NCI-H446 (cell line): ENCODE results near the gene BANP.
"Not testable (repeated sequence)": the region's sequence is repeated elsewhere in the genome, so short reads cannot be mapped to it uniquely, and the experiment has no call there.

Source experiments
- DNase-seq, 2 experiments: peaks; one replicate each; lab custom pipeline; 2025; lab: John Stamatoyannopoulos, UW

BANP gene

GRCh38 chr16:88047462-88047861 lies 96.2 kb downstream of the BANP start:
- no peak for DNase-seq

- DNase-seq: no peak
Measured at GRCh38 chr16:88048985-88049384, 97.8 kb downstream of the BANP start.

- DNase-seq: no peak
Measured at GRCh38 chr16:88049561-88050545, 98.6 kb downstream of the BANP start.

GRCh38 chr16:88050952-88051660 lies 99.9 kb downstream of the BANP start:
- no peak for DNase-seq

- no peak for DNase-seq
Measured at GRCh38 chr16:88052661-88053060, 101.4 kb downstream of the BANP start.

- not testable (repeated sequence) for DNase-seq
Measured at GRCh38 chr16:88053479-88053878, 102.2 kb downstream of the BANP start.

GRCh38 chr16:88055356-88055755 lies 104.1 kb downstream of the BANP start:
- no peak for DNase-seq

- no peak for DNase-seq
Measured at GRCh38 chr16:88056212-88056611, 105.0 kb downstream of the BANP start.

GRCh38 chr16:88057656-88058055 lies 106.4 kb downstream of the BANP start:
- no peak for DNase-seq

GRCh38 chr16:88058136-88058535 lies 106.9 kb downstream of the BANP start:
- DNase-seq: no peak

GRCh38 chr16:88058817-88059216 lies 107.6 kb downstream of the BANP start:
- DNase-seq: no peak

GRCh38 chr16:88059701-88060386 lies 108.6 kb downstream of the BANP start:
- no peak for DNase-seq

- DNase-seq: no peak
Measured at GRCh38 chr16:88060524-88061219, 109.4 kb downstream of the BANP start.

- no peak for DNase-seq
Measured at GRCh38 chr16:88061346-88062110, 110.3 kb downstream of the BANP start.

GRCh38 chr16:88062341-88063210 lies 111.3 kb downstream of the BANP start:
- DNase-seq: no peak

GRCh38 chr16:88063211-88063773 lies 112.1 kb downstream of the BANP start:
- DNase-seq: no peak

- DNase-seq: no peak
Measured at GRCh38 chr16:88064011-88064888, 113.0 kb downstream of the BANP start.

GRCh38 chr16:88064889-88065746 lies 113.9 kb downstream of the BANP start:
- no peak for DNase-seq
